HG03521 (cell line): Measurements from ENCODE around the gene PCSK9.

Experiments used
- ATAC-seq: cut with Tn5 transposase; IDR thresholded peaks from one replicate; pipeline ENCODE4 v1.9.1; 2021; ENCODE audit warnings: mild to moderate bottlenecking, moderate library complexity; ENCODE audit not compliant: unreplicated experiment

The PCSK9 gene

GRCh38 chr1:55057270-55057955, 18.1 kb downstream of the PCSK9 start:
- no peak for ATAC-seq

GRCh38 chr1:55057956-55058298, 18.6 kb downstream of the PCSK9 start:
- no peak for ATAC-seq

GRCh38 chr1:55059302-55060132, 20.2 kb downstream of the PCSK9 start:
- no peak for ATAC-seq

GRCh38 chr1:55060133-55060999, 21.0 kb downstream of the PCSK9 start:
- ATAC-seq = peak; percentile 51

- no peak for ATAC-seq
These were observed 21.8 kb downstream of the PCSK9 start for GRCh38 chr1:55061000-55061705.

GRCh38 chr1:55061706-55062321, 22.5 kb downstream of the PCSK9 start:
- no peak for ATAC-seq

GRCh38 chr1:55062801-55063576, 23.6 kb downstream of the PCSK9 start:
- no peak for ATAC-seq

- no peak for ATAC-seq
These were observed 24.2 kb downstream of the PCSK9 start for GRCh38 chr1:55063577-55063942.

- ATAC-seq = no peak
These were observed 24.8 kb downstream of the PCSK9 start for GRCh38 chr1:55064071-55064581.

GRCh38 chr1:55064861-55065263, 25.5 kb downstream of the PCSK9 start:
- no peak for ATAC-seq

GRCh38 chr1:55065648-55066047, 26.3 kb downstream of the PCSK9 start:
- no peak for ATAC-seq

- no peak for ATAC-seq
These were observed 27.9 kb downstream of the PCSK9 start for GRCh38 chr1:55067022-55067778.

GRCh38 chr1:55067914-55068313, 28.6 kb downstream of the PCSK9 start:
- ATAC-seq = no peak

- no peak for ATAC-seq
These were observed 29.3 kb downstream of the PCSK9 start for GRCh38 chr1:55068638-55069037.

GRCh38 chr1:55069280-55069679, 29.9 kb downstream of the PCSK9 start:
- no peak for ATAC-seq

- ATAC-seq = no peak
These were observed 31.2 kb downstream of the PCSK9 start for GRCh38 chr1:55070293-55071164.

GRCh38 chr1:55071477-55071876, 32.1 kb downstream of the PCSK9 start:
- no peak for ATAC-seq
